Neural cell (in vitro differentiated cells): ENCODE results near the gene UMOD. TPM values are rescaled to one million over a fixed set of nuclear protein-coding genes. Genes with fewer than 3 reads are reported as not detected.

Experiments used
- H2AFZ ChIP-seq: fragments of 200-600, 300-800 bp; sonication (generic), shearing (Covaris generic); 2 replicates; pipeline ENCODE4 v1.6.0; 2014; ENCODE audit warnings: low read depth, mild to moderate bottlenecking, antibody characterized with exemption, low read length, moderate library complexity
- H3F3A ChIP-seq: fragments of 200-600 bp; shearing (Covaris generic); 2 replicates; pipeline ENCODE4 v1.6.1; 2016; ENCODE audit warnings: mild to moderate bottlenecking, moderate library complexity, mixed read lengths, antibody characterized with exemption, low read length; ENCODE audit not compliant: insufficient read depth, poor library complexity, severe bottlenecking
- H3K27ac ChIP-seq: fragments of 200-600, 300-800 bp; sonication (generic), shearing (Covaris generic); 2 replicates; pipeline ENCODE4 v1.5.1; 2014; ENCODE audit warnings: mild to moderate bottlenecking, low read length, moderate library complexity
- H3K27me3 ChIP-seq: fragments of 300-800, 200-600 bp; sonication (generic), shearing (Covaris generic); 2 replicates; pipeline ENCODE4 v1.6.0; 2014; ENCODE audit warnings: mild to moderate bottlenecking, low read depth, low read length, moderate library complexity; ENCODE audit not compliant: insufficient read depth
- H3K36me3 ChIP-seq: fragments of 300-800, 200-600 bp; sonication (generic), shearing (Covaris generic); 2 replicates; pipeline ENCODE4 v1.5.1; 2014; ENCODE audit warnings: mild to moderate bottlenecking, antibody characterized with exemption, low read length, moderate library complexity; ENCODE audit not compliant: insufficient read depth
- H3K4me2 ChIP-seq: fragments of 300-800, 200-600 bp; sonication (generic), shearing (Covaris generic); 2 replicates; pipeline ENCODE4 v1.6.0; 2014; ENCODE audit warnings: mild to moderate bottlenecking, low read length
- H3K4me3 ChIP-seq: fragments of 300-800, 200-600 bp; sonication (generic), shearing (Covaris generic); 2 replicates; pipeline ENCODE4 v1.5.1; 2014; ENCODE audit warnings: mild to moderate bottlenecking, low read length, moderate library complexity
- H3K79me2 ChIP-seq: fragments of 200-600 bp; shearing (Covaris generic); replicated peaks from 2 replicates; pipeline ENCODE4 v1.6.0; 2014; ENCODE audit warnings: mild to moderate bottlenecking, low read length, moderate library complexity; ENCODE audit not compliant: insufficient read depth
- H3K9ac ChIP-seq: fragments of 300-800, 200-600 bp; sonication (generic), shearing (Covaris generic); 2 replicates; pipeline ENCODE4 v1.6.1; 2016; ENCODE audit warnings: mild to moderate bottlenecking, low read length, mixed read lengths
- H3K9me2 ChIP-seq: fragments of 200-600 bp; shearing (Covaris generic); 2 replicates; pipeline ENCODE4 v1.6.1; 2016; ENCODE audit warnings: mild to moderate bottlenecking, low read length, mixed read lengths; ENCODE audit not compliant: insufficient read depth
- H3K9me3 ChIP-seq: fragments of 200-600, 300-800 bp; sonication (generic), shearing (Covaris generic); 2 replicates; pipeline ENCODE4 v1.6.1; 2016; ENCODE audit warnings: mild to moderate bottlenecking, mixed run types, low read length, moderate library complexity, mixed read lengths
- H4K20me1 ChIP-seq: fragments of 200-600 bp; shearing (Covaris generic); 2 replicates; pipeline ENCODE4 v1.6.1; 2016; ENCODE audit warnings: mild to moderate bottlenecking, mixed run types; ENCODE audit not compliant: insufficient read depth
- CTCF ChIP-seq: fragments of 450-650 bp; IDR thresholded peaks from 2 replicates; pipeline ENCODE4 v1.5.1; 2014; ENCODE audit warnings: antibody characterized with exemption, mild to moderate bottlenecking, moderate library complexity; ENCODE audit not compliant: poor library complexity, severe bottlenecking
- EP300 ChIP-seq: fragments of 450-650 bp; conservative IDR thresholded peaks from 2 replicates; pipeline ENCODE4 v1.6.1; 2014; ENCODE audit warnings: antibody characterized with exemption, mild to moderate bottlenecking, moderate library complexity; ENCODE audit not compliant: poor library complexity, severe bottlenecking
- EZH2 ChIP-seq: fragments of 200-600, 300-800 bp; shearing (Covaris generic), sonication (generic); IDR thresholded peaks from 2 replicates; pipeline ENCODE4 v1.6.1; 2014; ENCODE audit warnings: antibody characterized with exemption, low read length, borderline replicate concordance, mild to moderate bottlenecking; ENCODE audit not compliant: insufficient read depth, poor library complexity, severe bottlenecking
- MXI1 ChIP-seq: fragments of 450-650 bp; conservative IDR thresholded peaks from 2 replicates; pipeline ENCODE4 v1.6.1; 2014; ENCODE audit warnings: antibody characterized with exemption, mild to moderate bottlenecking; ENCODE audit not compliant: poor library complexity, severe bottlenecking
- POLR2AphosphoS5 ChIP-seq: IDR thresholded peaks from 2 replicates; pipeline ENCODE4 v1.6.1; 2012
- RAD21 ChIP-seq: fragments of 450-650 bp; conservative IDR thresholded peaks from 2 replicates; pipeline ENCODE4 v1.6.1; 2014; ENCODE audit warnings: antibody characterized with exemption, mild to moderate bottlenecking, moderate library complexity
- SMC3 ChIP-seq: fragments of 450-650 bp; conservative IDR thresholded peaks from 2 replicates; pipeline ENCODE4 v1.6.1; 2014; ENCODE audit warnings: antibody characterized with exemption, mild to moderate bottlenecking, moderate library complexity; ENCODE audit not compliant: poor library complexity
- TAF1 ChIP-seq: IDR thresholded peaks from 2 replicates; pipeline ENCODE4 v1.6.1; 2012; ENCODE audit warnings: low read depth
- polyA plus RNA-seq: library from polyadenylated mRNA; depleted of rRNA; stranded (reverse); fragments of >200 nt; gene quantifications from 2 replicates; pipeline ENCODE4 v1.2.3, GENCODE V29; 2014
- TF ChIP-seq, protein P1 (sequence below): IDR thresholded peaks from 2 replicates; pipeline ENCODE4 v1.6.1; 2012; ENCODE audit warnings: borderline replicate concordance

Gene UMOD
- polyA plus RNA-seq, 1 donor from 2014 or later: not detected

DNA sequence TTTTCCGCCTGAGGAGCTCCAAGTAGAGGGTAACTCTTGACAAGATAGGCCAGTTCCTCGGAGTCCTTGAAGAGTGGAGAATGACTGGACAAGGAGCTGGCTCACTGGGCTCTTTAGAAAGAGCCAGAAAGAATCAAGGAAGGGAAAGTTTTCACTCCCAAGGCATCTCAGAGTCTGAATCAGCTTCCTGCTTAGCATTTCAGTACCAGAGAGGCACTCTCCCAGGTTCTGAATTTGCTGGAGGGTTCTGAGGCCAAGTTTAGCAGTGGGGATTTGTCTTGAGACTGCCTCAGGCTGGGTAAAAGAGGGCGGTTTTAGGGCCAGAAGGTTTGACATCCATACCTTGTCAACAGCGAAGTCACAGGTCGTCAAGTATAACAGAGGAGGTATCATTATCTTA lies 50.7 kb downstream of the UMOD start:
- TF ChIP-seq POLR2AphosphoS5 (no peak), EZH2 (no peak), EP300 (no peak), SMC3 (no peak)
- Histone ChIP-seq H4K20me1 (no peaks in the 10 kb centered on the region), H2AFZ (no peak overlapping the region)

GRCh38 chr16:20300312-20301097 lies 52.0 kb downstream of the UMOD start:
- no peaks in the 10 kb centered on the region for H3K36me3 ChIP-seq
- no peaks in the 10 kb centered on the region for H3K9me2 ChIP-seq
- H3K9ac ChIP-seq: no peak overlapping the region
- no peak overlapping the region for H3K4me2 ChIP-seq
- H3K27ac ChIP-seq: no peak overlapping the region
- no peak overlapping the region for H3K4me3 ChIP-seq
- no peaks in the 10 kb centered on the region for H3K9me3 ChIP-seq
- no peaks in the 10 kb centered on the region for H3F3A ChIP-seq
- TF ChIP-seq POLR2AphosphoS5 (no peak), SMC3 (peak; percentile 85), TAF1 (no peak), EP300 (no peak), EZH2 (no peak), RAD21 (peak; percentile 91), MXI1 (no peak), CTCF (peak; percentile 86)
- TF ChIP-seq, protein P1, sequence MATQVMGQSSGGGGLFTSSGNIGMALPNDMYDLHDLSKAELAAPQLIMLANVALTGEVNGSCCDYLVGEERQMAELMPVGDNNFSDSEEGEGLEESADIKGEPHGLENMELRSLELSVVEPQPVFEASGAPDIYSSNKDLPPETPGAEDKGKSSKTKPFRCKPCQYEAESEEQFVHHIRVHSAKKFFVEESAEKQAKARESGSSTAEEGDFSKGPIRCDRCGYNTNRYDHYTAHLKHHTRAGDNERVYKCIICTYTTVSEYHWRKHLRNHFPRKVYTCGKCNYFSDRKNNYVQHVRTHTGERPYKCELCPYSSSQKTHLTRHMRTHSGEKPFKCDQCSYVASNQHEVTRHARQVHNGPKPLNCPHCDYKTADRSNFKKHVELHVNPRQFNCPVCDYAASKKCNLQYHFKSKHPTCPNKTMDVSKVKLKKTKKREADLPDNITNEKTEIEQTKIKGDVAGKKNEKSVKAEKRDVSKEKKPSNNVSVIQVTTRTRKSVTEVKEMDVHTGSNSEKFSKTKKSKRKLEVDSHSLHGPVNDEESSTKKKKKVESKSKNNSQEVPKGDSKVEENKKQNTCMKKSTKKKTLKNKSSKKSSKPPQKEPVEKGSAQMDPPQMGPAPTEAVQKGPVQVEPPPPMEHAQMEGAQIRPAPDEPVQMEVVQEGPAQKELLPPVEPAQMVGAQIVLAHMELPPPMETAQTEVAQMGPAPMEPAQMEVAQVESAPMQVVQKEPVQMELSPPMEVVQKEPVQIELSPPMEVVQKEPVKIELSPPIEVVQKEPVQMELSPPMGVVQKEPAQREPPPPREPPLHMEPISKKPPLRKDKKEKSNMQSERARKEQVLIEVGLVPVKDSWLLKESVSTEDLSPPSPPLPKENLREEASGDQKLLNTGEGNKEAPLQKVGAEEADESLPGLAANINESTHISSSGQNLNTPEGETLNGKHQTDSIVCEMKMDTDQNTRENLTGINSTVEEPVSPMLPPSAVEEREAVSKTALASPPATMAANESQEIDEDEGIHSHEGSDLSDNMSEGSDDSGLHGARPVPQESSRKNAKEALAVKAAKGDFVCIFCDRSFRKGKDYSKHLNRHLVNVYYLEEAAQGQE: no peak
- no peaks in the 10 kb centered on the region for H3K79me2 ChIP-seq
- no peaks in the 10 kb centered on the region for H4K20me1 ChIP-seq
- no peak overlapping the region for H2AFZ ChIP-seq
- no peaks in the 10 kb centered on the region for H3K27me3 ChIP-seq

More for the DNA sequence above, 50.7 kb downstream of the UMOD start:
- H3K36me3 ChIP-seq: no peaks in the 10 kb centered on the region
- H3F3A ChIP-seq: no peaks in the 10 kb centered on the region
- no peaks in the 10 kb centered on the region for H3K79me2 ChIP-seq
- H3K27me3 ChIP-seq: no peaks in the 10 kb centered on the region
- no peak overlapping the region for H3K9ac ChIP-seq
- H3K9me2 ChIP-seq: no peaks in the 10 kb centered on the region
- no peak overlapping the region for H3K4me2 ChIP-seq
- H3K4me3 ChIP-seq: no peak overlapping the region
- H3K9me3 ChIP-seq: no peaks in the 10 kb centered on the region
- no peak overlapping the region for H3K27ac ChIP-seq
